Measurements from ENCODE around the gene NKX2-4. TPM values are rescaled to one million over a fixed set of nuclear protein-coding genes. Genes with fewer than 3 reads are reported as not detected.

NKX2-4 gene
- total and polyA plus RNA-seq, 2 of the 4 experiments (the other 2 are of a cell fraction): not detected

GRCh38 chr20:21397341-21398108, at the start of gene NKX2-4 (continued):
- TF ChIP-seq ELK1 (IDR thresholded peaks at IDR 0.05; ENCODE audit: borderline replicate concordance, low read depth, low read length): no peak

DNA sequence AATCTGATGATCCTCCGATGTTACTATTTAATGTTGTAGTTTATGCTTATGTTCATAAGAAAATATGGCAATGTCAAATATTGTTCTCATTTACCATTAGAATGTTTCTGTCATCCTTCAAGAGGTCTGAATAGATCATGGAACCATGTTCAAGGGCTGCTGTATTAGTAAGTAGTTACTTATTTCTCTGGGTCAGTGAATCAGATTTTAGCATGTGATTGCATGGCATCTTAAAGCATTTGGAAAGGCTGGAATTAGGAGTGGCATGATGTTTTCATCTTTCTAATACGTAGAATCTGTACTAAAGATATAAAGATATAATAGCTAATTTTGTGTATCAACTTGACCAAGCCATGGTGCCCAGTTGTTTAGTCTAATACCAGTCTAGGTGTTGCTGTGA, 40.5 kb upstream of the NKX2-4 start:
- no peak overlapping the region for H3K18ac ChIP-seq (ENCODE audit: low read depth, low read length)
- no peak overlapping the region for H4K5ac ChIP-seq (ENCODE audit: low read depth, low read length)
- H2AK5ac ChIP-seq (ENCODE audit: low read depth, low read length): no peak overlapping the region
- H3K79me1 ChIP-seq (ENCODE audit: low read depth in 1 of 2, low read length in 2 of 2): no peaks in the 10 kb centered on the region
- H4K20me1 ChIP-seq (ENCODE audit: insufficient read depth, low read length): no peaks in the 10 kb centered on the region
- no peak overlapping the region for H3K23ac ChIP-seq (ENCODE audit: low read depth, low read length)
- H3K4me2 ChIP-seq (ENCODE audit: low read depth, low read length): no peak overlapping the region
- H4K8ac ChIP-seq (ENCODE audit: low read depth in 2 of 2, low read length in 2 of 2): no peak overlapping the region
- H3K27me3 ChIP-seq (ENCODE audit: control insufficient read depth, insufficient read depth, low read length): no peaks in the 10 kb centered on the region; the same call in 1 of the 2 replicates
- no peak for TF ChIP-seq FOS (IDR thresholded peaks at IDR 0.05; ENCODE audit: low read depth, low read length)
- no peak for TF ChIP-seq CTCF (conservative IDR thresholded peaks at IDR 0.05; ENCODE audit: low read depth, low read length)
- TF ChIP-seq RAD21 (IDR thresholded peaks at IDR 0.05; ENCODE audit: low read length): no peak
- TF ChIP-seq CHD1 (IDR thresholded peaks at IDR 0.05; ENCODE audit: low read depth, low read length): no peak
- no peak for TF ChIP-seq RFX5 (IDR thresholded peaks at IDR 0.05; ENCODE audit: low read depth, low read length)
- TF ChIP-seq MAFK (IDR thresholded peaks at IDR 0.05; ENCODE audit: low read depth, low read length): no peak
- no peak for TF ChIP-seq CEBPB (IDR thresholded peaks at IDR 0.05; ENCODE audit: low read depth, low read length)
- no peak overlapping the region for H4K91ac ChIP-seq (ENCODE audit: insufficient read depth, low read depth, low read length)
- CTCF ChIA-PET: no interaction called here
- no peak overlapping the region for H2AFZ ChIP-seq (replicated peaks; ENCODE audit: low read length, poor library complexity)
- H3K9ac ChIP-seq (ENCODE audit: low read depth, low read length): no peak overlapping the region
- no peaks in the 10 kb centered on the region for H3K9me1 ChIP-seq (ENCODE audit: insufficient read depth, low read length)
- no peaks in the 10 kb centered on the region for H3K9me3 ChIP-seq (ENCODE audit: control insufficient read depth, insufficient read depth, low read length)
- no peak overlapping the region for H3K27ac ChIP-seq (ENCODE audit: insufficient read depth, low read length)
- H3K14ac ChIP-seq (replicated peaks; ENCODE audit: low read depth, low read length): no peak overlapping the region
- intact Hi-C loops (cut with micrococcal nuclease): no loop called here
- no peak overlapping the region for H3K4ac ChIP-seq (ENCODE audit: low read depth, low read length)
- in situ Hi-C loops (cut with MboI; ENCODE audit: low sequenced_read_pairs): no loop called here
- no peak overlapping the region for H2BK120ac ChIP-seq (ENCODE audit: low read depth, low read length)
- POLR2A ChIA-PET (ENCODE audit: unreplicated experiment): no interaction called here
- H3K4me1 ChIP-seq (ENCODE audit: control insufficient read depth, insufficient read depth, low read length): no peaks in the 10 kb centered on the region
- BruUV-seq (replicated peaks): no TSS peak
- no peak overlapping the region for H3K56ac ChIP-seq (ENCODE audit: extremely low read depth, insufficient read depth, low read length)
- WGBS, 2 experiments (ENCODE audit: extremely low coverage in 2 of 2, insufficient read length in 1 of 2): no CpG with 5 or more reads among the region's 2 CpGs
- H2AK9ac ChIP-seq (replicated peaks; ENCODE audit: low read depth, low read length, poor library complexity): no peak overlapping the region
- H2BK5ac ChIP-seq (ENCODE audit: low read depth, low read length, poor library complexity, severe bottlenecking): no peak overlapping the region
- H2BK15ac ChIP-seq (ENCODE audit: low read depth, low read length): no peak overlapping the region
- no peak for DNase-seq
- dilution Hi-C loops (cut with HindIII; ENCODE audit: low sequenced_read_pairs, unreplicated experiment): no loop called here
- H2BK20ac ChIP-seq (ENCODE audit: low read depth, low read length): no peak overlapping the region
- H3K36me3 ChIP-seq (ENCODE audit: control insufficient read depth, insufficient read depth, low read length): no peaks in the 10 kb centered on the region
- H3K4me3 ChIP-seq (ENCODE audit: insufficient read depth, low read depth, low read length): no peak overlapping the region
- ATAC-seq (ENCODE audit: low read depth): no peak

All from IMR-90 (cell line).